AML-193 (cell line): ENCODE results near the gene ERLEC1.
"Not testable (repeated sequence)": the region's sequence is repeated elsewhere in the genome, so short reads cannot be mapped to it uniquely, and the experiment has no call there.

ENCODE experiments used
- DNase-seq, 2 experiments: peaks; one replicate each; lab custom pipeline; 2025; lab: John Stamatoyannopoulos, UW

Gene ERLEC1

DNA sequence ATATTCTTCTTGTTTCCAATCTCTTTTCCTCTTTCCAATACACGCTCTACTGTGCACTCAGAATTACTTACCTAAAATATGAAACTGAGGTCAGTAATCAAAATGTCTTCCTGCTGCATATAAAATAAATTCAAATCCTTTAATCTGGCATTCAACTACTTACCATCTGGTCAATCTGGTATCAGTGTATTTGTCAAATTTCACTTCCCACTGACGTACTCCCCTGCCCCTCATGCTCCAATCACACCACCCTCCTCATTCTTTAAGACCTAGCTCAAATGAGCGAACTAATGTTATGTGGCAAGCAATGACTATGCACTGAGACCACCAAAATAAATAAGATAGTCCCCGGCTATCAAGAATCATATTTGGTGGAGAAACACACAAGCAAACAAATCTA, 6.8 kb upstream of the ERLEC1 start:
- DNase-seq = no peak

DNA sequence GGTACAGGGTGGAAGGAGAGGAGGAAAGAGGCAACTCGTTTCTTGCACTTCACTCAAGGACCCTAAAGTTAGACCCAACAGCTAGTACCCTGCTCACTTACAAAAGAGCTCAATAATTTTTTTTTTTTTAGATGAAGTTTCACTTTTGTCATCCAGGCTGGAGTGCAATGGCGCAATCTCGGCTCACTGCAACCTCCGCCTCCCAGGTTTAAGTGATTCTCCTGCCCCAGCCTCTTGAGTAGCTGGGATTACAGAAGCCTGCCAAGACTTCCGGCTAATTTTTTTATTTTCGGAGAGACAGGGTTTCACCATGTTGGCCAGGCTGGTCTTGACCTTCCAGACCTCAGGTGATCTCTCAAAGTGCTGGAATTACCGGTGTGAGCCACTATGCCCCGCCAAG, 4.2 kb upstream of the ERLEC1 start:
- no peak for DNase-seq

DNA sequence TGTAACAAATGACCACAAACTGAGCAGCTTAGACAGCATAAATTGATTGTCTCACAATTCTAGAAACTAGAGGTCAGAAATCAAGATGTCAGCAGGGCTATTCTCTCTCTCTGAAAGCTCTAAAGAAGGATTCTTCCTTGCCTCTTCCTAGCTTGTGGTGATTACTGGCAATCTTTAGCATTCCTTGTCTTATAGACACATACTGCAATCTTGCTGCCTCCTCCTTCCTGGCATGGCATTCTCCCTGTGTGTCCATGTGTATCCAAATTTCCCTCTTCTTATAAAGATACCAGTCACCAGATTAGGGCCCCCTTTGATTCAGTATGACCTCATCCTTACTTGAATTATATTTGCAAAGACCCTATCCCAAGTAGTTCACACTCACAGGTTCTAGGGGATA, 2.4 kb upstream of the ERLEC1 start:
- DNase-seq = no peak

DNA sequence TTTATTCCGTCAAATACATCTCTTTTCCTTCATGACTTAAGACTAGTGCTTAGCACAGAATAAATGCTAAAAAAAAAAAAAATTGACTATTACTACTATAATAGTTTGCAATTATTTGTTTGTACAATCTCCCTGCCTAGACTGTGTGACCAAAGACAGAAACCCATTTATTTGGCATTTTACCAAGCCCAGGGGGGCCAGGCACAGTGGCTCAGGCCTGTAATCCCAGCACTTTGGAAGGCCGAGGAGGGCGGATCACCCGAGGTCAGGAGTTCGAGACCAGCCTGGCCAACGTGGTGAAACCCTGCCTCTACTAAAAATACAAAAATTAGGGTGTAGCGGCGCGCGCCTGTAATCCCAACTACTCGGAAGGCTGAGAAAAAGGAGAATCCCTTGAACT, 1.5 kb upstream of the ERLEC1 start:
- no peak for DNase-seq

DNA sequence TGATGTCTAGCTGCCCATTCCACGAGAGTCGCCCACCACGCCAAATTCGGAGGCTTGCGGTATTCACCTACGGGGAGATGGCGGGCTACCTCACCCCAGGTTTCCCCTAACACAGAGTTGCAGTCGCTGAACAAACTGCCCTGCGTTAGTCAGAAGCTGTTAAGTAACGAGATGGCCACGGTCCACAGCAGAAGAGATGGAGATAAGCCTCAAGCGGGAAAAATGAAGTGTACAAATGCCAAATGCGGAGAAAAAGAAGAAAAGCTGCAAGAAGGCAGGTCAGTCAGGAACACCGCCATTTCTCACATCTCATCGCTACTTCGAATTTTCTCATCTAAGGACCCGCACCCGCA, 516 bp upstream of the ERLEC1 start:
- peak in 1 of 2 experiments; percentile 42 for DNase-seq

DNA sequence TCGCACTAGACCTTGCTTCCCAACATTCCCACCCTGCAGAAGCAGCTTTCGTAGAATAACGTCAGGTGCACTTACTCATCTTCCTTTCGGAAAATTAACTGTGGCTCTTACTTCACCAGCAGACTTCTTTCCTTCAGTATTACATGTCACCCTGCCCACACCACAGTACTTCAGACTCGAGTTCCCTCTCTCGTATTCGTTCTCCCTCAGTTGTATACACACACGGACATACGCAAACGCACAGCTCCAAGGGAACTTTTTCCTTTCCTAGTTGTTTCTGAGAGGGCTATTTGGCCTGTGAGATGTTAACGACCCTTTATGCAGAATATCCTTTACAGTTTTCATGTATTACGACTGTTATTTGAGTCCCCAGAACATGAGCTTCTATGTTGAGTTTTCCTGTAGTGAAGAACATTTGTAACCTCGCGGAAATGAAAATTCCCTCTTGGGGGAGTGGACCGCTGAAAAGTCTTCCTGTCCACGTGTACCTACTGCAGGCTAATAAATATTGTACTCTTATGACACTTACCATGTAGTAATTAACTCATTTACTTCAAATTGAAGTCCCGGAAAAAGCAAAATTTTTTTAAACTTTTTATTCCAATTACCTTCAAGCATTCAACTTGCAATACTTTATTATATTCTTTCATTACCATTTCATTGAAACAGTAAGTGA, 908 bp downstream of the ERLEC1 start:
- DNase-seq = peak; percentile 12 to 29

DNA sequence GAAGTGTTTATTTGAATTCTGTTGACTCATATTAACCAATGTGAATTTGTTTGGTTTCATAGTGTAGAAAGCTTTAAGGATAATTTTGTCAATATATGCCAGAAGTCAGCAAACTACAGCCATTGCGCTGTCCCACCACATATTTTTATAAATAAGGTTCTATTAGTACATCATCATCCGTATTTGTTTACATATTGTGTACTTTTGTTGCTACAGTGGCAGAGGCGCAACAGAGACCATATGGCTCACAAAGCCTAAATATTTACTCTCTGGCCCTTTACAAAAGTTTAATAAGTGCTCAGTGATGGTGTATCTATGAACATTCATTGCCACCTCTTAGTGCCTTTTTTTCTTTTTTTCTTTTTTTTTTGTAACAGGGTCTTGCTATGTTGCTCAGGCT, 6.4 kb downstream of the ERLEC1 start:
- no peak for DNase-seq

DNA sequence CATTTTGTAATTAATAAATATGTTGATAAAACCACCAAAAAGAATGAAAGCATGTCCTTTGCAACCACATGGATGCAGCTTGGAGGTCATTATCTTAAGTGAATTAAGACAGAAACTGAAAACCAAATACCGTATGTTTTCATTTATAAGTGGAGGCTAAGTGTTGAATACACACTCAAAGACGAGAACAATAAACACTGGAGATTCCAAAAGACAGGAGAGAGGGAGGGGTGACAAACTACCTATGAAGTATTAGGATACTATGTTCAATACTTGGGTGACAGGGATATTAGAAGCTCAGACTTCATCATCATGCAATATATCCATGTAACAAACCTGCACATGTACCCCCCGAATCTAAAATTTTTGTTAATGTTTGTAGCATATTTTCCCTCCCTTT, 7.0 kb downstream of the ERLEC1 start:
- no peak for DNase-seq

DNA sequence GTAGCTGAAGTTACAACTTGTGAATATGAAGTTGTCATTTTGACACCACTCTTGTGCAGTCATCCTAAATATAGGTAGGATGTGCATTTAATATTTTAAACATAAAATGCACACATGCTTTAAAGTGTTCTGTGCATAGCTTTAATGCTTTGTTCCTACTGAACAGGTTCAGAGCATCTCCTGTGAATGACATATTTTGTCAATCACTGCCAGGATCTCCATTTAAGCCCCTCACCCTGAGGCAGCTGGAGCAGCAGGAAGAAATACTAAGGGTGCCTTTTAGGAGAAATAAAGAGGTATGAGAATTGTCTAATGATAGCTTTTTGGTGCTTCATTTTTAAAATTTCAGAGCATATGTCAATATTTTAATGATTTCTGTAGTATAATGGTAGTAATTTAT, 14.7 kb downstream of the ERLEC1 start:
- DNase-seq = no peak

DNA sequence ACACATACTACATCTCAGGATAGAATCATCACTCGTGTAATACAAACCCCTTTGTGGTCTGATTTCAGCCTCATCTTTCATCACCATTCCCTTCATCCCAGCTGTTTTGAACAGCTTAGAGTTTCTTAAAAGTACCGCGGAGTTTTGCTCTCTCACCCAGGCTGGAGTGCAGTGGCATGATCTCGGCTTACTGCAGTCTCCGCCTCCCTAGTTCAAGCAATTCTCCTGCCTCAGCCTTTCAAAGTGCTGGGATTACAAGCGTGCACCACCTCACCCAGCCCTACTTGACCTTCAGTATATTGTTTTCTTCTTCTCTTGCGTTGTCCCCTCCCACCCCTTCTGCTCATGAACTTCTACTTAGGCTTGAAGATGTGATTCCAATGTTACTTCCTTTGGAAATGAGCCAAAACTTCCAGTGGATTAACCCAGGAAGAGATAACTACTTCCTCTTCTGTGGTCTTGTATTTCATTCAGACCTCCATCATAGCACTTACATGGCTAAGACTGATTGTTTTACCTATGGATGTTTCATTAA, 15.8 kb downstream of the ERLEC1 start:
- DNase-seq = no peak

DNA sequence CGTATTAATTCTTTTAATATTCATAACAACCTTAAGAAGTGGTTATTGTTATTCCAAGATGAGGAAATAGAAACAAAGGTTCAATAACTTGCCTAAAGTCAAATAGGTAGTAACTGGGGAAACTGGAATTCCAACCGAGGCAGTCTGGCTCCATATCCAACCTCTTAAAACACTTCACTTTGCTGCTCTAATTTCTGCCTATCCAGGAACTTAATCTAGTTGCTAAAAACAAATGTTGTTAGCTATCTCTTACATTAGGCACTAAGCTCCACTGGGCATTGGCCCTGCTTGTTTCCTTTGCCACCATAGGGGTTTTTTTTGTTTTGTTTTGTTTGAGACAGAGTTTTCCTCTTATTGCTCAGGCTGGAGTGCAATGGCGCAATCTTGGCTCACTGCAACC, 24.8 kb downstream of the ERLEC1 start:
- DNase-seq = no peak

DNA sequence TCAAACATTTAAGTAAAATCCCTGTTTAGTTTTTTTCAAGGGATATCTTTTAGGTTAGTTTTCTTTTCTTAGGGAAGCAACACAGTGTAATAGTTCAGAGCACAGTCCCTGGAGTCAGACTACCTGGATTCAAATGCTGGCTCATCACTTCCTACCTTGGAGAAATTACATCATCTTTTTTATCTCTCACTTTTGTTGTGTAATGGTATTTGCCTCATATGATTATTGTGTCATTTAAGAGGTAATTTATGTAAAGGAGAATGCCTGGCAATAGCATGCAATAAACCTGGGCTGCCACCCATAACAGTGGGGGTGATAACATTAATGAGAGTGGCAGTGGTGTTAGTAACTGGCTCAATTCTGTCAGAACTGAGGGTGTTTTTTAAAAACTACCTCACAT, 26.3 kb downstream of the ERLEC1 start:
- DNase-seq = no peak

DNA sequence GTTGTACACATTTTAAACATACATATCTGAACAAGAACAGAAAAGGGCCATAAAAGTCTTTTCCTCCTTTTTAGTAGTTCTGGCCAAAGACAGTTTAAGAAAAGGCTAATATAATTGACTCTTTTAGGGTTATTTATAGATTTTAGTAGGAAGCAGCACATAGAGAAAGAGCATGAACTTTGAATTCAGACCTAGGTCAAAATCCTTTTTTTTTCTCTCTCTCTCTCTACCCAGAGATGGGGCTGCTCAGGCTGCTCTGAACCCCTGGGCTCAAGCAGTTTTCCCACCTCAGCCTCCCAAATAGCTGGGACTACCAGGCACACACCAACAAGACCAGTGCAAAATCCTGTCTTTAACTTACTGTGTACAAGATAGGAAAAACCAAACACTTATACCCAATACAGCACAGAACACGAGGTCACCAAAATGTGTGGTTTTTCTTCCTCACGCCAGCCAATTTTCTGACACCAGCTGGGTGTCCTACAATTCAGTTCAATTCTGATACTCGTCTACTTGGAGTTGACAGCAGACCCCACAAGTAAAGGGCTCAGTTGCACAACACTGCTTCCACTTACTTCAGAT, 32.1 kb downstream of the ERLEC1 start:
- no peak for DNase-seq

DNA sequence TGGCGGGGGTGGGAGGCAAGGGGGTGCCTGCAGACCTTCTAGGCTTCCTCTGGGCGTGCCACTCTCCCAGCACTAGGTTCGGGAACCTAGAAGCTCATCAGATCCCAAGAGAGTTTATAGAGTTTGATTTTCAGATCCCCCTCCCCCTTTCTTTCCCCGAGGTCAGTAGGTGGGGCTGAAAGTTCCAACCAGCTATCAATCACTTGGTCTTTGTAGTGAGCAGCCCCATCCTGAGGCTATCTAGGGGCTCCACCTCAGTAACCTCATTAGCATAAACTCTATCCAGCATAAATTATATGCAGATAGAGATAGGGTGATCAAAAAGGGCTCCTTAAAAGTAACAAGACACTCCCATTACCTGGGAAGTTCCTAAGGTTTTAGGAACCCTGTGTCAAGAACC, 32.8 kb downstream of the ERLEC1 start:
- DNase-seq = no peak

DNA sequence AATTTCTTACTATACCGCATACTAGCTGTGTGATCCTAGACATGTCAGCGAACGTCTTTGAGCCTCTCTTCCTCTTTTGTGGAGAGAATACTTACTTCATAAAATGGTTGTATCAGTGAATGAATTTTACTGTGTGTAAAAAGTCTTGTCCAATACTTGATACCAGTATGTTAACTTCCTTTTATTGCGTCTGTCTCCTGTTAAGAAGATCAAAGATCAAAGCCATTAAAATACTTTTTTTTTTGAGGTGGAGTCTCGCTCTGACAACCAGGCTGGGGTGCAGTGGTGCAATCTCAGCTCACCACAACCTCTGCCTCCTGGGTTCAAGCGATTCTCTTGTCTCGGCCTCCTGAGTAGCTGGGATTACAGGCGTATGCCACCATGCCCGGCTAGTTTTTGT, 33.2 kb downstream of the ERLEC1 start:
- DNase-seq = no peak

DNA sequence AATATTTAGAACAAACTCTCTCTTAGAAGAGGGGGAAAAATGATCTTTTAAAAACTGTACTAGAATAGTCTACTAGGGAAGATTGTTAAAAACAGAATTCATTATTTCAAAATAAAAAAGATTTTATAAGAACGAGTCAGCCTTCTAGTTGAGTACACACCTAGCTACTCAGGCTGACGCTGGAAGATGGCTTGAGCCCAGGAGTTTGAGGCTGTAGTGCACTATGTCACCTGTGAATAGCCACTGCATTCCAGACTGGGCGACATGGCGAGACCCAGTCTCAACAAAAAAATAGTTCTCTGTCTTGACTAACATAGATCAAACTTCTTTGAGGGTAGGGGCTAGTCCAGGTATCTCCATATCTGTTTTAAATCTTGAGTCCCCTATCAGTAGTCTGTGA, 33.9 kb downstream of the ERLEC1 start:
- no peak for DNase-seq

DNA sequence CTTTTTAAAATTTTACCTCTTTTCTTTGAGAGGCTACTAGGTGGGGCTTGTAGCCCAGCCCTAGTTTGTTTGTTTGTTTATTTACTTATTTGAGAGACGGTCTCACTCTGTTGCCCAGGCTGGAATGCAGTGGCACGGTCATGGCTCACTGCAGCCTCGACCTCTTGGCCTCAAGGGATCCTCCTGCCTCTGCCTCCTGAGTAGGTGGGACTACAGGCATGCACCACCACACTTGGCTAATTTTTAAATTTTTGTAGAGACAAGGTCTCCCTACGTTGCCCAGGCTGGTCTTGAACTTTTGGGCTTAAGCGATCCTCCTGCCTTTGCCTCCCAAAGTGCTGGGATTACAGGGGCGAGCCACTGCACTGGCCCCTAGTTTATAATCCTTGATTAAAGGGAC, 35.0 kb downstream of the ERLEC1 start:
- no peak for DNase-seq

DNA sequence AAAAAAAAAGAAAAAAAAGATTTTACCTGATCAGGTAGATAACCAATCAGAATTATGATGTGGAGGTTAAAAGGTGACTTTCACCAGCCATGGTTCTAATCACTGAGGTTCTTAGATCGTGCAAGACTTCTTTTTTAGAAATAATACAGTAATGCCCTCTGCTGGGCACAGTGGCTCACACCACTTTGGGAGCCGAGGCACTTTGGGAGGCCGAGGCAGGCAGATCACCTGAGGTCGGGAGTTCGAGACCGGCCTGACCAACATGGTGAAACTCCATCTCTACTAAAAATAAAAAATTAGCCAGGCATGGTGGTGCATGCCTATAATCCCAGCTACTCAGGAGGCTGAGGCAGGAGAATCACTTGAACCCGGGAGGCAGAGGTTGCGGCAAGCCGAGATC, 36.8 kb downstream of the ERLEC1 start:
- not testable (repeated sequence) for DNase-seq

DNA sequence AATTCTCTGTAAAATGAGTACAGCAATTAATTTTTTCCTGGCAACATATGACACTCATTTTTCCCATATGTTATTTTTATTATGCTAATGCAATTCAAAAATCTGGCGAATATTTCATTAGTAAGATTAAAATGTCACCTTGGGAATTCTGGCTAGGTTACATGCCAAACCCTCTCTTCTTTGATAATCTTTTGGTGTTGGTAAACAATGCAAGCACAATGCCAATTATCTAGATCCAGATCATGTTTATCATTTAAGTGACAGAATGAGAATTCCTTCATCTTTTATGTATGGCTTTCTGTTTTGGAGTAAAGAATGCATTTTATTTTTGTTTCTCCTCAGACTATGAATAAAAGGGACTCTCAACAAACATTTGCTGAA, 39.2 kb downstream of the ERLEC1 start:
- no peak for DNase-seq

DNA sequence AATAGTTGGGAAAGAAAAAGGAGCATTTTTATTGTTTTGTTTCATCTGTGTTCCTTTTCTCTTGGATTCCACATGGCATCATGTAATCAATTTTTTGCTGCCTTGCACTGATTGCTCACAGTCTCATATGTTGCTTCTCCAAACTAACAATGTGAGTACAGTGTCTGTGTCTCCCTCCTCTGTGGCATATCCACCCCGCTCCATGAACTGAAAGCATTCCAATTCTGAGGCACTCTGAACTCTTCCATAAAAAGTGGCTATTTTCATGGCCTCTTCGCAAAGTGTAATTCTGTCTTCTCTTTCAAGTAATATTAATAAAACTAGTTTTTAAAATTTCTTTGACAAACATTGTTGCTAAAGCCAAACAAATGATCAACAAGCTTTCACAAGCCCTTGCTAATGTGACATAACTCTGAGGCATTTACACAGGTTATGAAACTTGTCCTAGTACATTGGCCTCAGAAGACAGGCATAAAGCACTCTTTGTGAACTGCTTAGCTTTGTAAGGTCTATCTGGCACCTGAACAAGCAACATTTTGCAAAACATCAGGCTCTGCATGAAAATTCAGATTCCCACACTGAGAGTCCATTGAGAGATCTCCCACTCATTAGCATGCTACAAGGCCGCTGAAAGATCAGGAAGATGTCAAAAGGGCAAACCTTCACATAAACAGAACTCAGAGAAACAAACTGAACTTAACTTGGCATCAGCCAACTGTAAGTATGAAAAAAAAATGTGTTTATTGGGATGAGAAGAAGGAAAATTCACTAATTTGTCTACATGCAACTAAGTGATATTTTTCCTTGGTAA, 39.9 kb downstream of the ERLEC1 start:
- no peak for DNase-seq

DNA sequence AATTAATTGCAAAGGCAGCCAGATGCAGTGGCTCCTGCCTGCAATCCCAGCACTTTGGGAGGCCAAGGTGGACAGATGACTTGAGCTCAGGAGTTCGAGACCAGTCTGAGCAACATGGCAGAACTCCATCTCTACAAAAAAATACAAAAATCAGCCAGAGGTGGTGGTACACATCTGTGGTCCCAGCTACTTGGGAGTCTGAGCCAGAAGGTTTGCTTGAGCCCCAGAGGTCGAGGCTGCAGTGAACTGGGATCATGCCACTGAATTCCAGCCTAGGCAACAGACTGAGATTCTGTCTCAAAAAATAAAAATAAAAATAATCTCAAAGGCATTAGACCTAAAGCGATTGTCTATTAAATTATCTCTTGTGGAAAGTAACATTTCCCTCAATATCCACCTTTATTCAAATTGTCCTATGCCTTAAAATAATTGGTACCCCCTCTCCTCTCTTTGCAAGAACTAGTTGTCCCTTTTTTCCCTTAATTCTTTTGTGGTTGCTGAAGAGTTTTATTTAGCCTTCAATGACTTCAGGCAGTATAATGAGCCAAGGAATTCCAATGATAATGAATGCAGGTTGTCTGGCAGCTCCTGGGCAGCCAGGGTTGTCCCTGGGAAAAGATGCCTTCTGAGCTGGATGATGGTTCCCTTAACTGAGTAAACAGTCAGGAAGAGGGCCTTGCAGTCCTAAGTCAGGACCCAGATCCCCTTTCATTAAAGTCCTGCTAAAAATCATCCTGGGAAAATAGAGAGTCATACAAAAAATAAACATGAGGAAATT, 40.7 kb downstream of the ERLEC1 start:
- DNase-seq = no peak

DNA sequence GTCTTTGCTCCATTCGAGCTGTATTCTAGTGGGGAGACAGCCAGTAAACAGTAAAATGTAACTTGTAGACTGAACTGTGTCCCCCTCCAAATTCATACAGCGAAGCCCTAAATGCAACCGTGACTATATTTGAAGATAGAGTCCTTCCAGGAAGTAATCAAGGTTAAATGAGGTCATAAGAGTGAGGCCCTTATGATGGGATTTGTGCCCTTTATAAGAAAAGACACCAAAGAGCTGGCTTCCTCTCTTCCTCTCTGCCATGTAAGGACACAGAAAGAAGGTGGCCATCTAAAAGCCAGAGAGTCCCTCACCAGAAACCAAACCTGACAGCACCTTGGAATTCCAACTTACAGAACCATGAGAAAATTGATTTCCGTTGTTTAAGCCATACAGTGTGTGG, 41.5 kb downstream of the ERLEC1 start:
- DNase-seq = no peak
